Measurements from ENCODE around the gene ST6GALNAC1. TPM values are rescaled to one million over a fixed set of nuclear protein-coding genes. Genes with fewer than 3 reads are reported as not detected.
"Not testable (repeated sequence)": the region's sequence is repeated elsewhere in the genome, so short reads cannot be mapped to it uniquely, and the experiment has no call there.

The ST6GALNAC1 gene
- total RNA-seq, 1 experiment from 2014 or later = not detected

GRCh38 chr17:76625496-76625895, 18.1 kb downstream of the ST6GALNAC1 start:
- no peak for DNase-seq (ENCODE audit: low read depth)
- in situ Hi-C loops (cut with HindIII; ENCODE audit: low pct_unique_long_range_greater_than_20kb, low sequenced_read_pairs) = no loop called here

- in situ Hi-C loops (cut with HindIII; ENCODE audit: low pct_unique_long_range_greater_than_20kb, low sequenced_read_pairs) = no loop called here
- peak; percentile 84 for DNase-seq (ENCODE audit: low read depth)
These were observed 20.0 kb downstream of the ST6GALNAC1 start for GRCh38 chr17:76623271-76624146.

- no peak for DNase-seq (ENCODE audit: low read depth)
- in situ Hi-C loops (cut with HindIII; ENCODE audit: low pct_unique_long_range_greater_than_20kb, low sequenced_read_pairs) = no loop called here
These were observed 25.7 kb downstream of the ST6GALNAC1 start for GRCh38 chr17:76617838-76618237.

GRCh38 chr17:76614912-76615617, 28.5 kb downstream of the ST6GALNAC1 start:
- no peak for DNase-seq (ENCODE audit: low read depth)
- in situ Hi-C loops (cut with HindIII; ENCODE audit: low pct_unique_long_range_greater_than_20kb, low sequenced_read_pairs) = no loop called here

GRCh38 chr17:76614064-76614759, 29.3 kb downstream of the ST6GALNAC1 start:
- in situ Hi-C loops (cut with HindIII; ENCODE audit: low pct_unique_long_range_greater_than_20kb, low sequenced_read_pairs); DNase-seq (ENCODE audit: low read depth): not testable (repeated sequence)

GRCh38 chr17:76612977-76613851, 30.3 kb downstream of the ST6GALNAC1 start:
- DNase-seq (ENCODE audit: low read depth) = no peak
- in situ Hi-C loops (cut with HindIII; ENCODE audit: low pct_unique_long_range_greater_than_20kb, low sequenced_read_pairs) = no loop called here

- in situ Hi-C loops (cut with HindIII; ENCODE audit: low pct_unique_long_range_greater_than_20kb, low sequenced_read_pairs) = no loop called here
- no peak for DNase-seq (ENCODE audit: low read depth)
These were observed 31.1 kb downstream of the ST6GALNAC1 start for GRCh38 chr17:76612465-76612864.

- in situ Hi-C loops (cut with HindIII; ENCODE audit: low pct_unique_long_range_greater_than_20kb, low sequenced_read_pairs) = no loop called here
- DNase-seq (ENCODE audit: low read depth) = no peak
These were observed 31.8 kb downstream of the ST6GALNAC1 start for GRCh38 chr17:76611758-76612157.

GRCh38 chr17:76611080-76611749, 32.3 kb downstream of the ST6GALNAC1 start:
- in situ Hi-C loops (cut with HindIII; ENCODE audit: low pct_unique_long_range_greater_than_20kb, low sequenced_read_pairs); DNase-seq (ENCODE audit: low read depth): not testable (repeated sequence)

GRCh38 chr17:76606685-76607084, 36.9 kb downstream of the ST6GALNAC1 start:
- DNase-seq (ENCODE audit: low read depth); in situ Hi-C loops (cut with HindIII; ENCODE audit: low pct_unique_long_range_greater_than_20kb, low sequenced_read_pairs): not testable (repeated sequence)

- DNase-seq (ENCODE audit: low read depth) = no peak
- in situ Hi-C loops (cut with HindIII; ENCODE audit: low pct_unique_long_range_greater_than_20kb, low sequenced_read_pairs) = no loop called here
These were observed 42.5 kb downstream of the ST6GALNAC1 start for GRCh38 chr17:76601065-76601464.

- in situ Hi-C loops (cut with HindIII; ENCODE audit: low pct_unique_long_range_greater_than_20kb, low sequenced_read_pairs) = no loop called here
These were observed 43.7 kb downstream of the ST6GALNAC1 start for GRCh38 chr17:76599694-76600460.

GRCh38 chr17:76598004-76598439, 45.5 kb downstream of the ST6GALNAC1 start:
- in situ Hi-C loops (cut with HindIII; ENCODE audit: low pct_unique_long_range_greater_than_20kb, low sequenced_read_pairs) = no loop called here
- no peak for DNase-seq (ENCODE audit: low read depth)

More at GRCh38 chr17:76599694-76600460, 43.7 kb downstream of the ST6GALNAC1 start:
- DNase-seq (ENCODE audit: low read depth) = no peak

- in situ Hi-C loops (cut with HindIII; ENCODE audit: low pct_unique_long_range_greater_than_20kb, low sequenced_read_pairs) = no loop called here
- DNase-seq (ENCODE audit: low read depth) = no peak
These were observed 46.2 kb downstream of the ST6GALNAC1 start for GRCh38 chr17:76597156-76598003.

- no peak for DNase-seq (ENCODE audit: low read depth)
- in situ Hi-C loops (cut with HindIII; ENCODE audit: low pct_unique_long_range_greater_than_20kb, low sequenced_read_pairs) = no loop called here
These were observed 48.9 kb downstream of the ST6GALNAC1 start for GRCh38 chr17:76594690-76595089.

GRCh38 chr17:76593959-76594358, 49.6 kb downstream of the ST6GALNAC1 start:
- in situ Hi-C loops (cut with HindIII; ENCODE audit: low pct_unique_long_range_greater_than_20kb, low sequenced_read_pairs) = no loop called here
- no peak for DNase-seq (ENCODE audit: low read depth)

All from Caki2 (cell line).